Right ventricle myocardium superior (tissue), 1 donor: Measurements from ENCODE around the gene TTLL1. TPM values are rescaled to one million over a fixed set of nuclear protein-coding genes. Genes with fewer than 3 reads are reported as not detected.

Experiments used
- total RNA-seq: library from RNA; stranded (reverse); fragmentation: NEBNext Ultra II Directional; extraction: Animal tissue kit (Norgen Biotek cat#: 25700); gene quantifications from one replicate; pipeline ENCODE4 v1.2.1, GENCODE V29; 2021
- donor health status: DM: no; HTN: yes; CAD: no; lungs with severe emphysema.

The TTLL1 gene
- total RNA-seq, 1 donor from 2014 or later, result 7.8 TPM

Other genes with a start within 250 kb of the TTLL1 start
- gene ARFGAP3, start 232.1 kb downstream of the TTLL1 start, total RNA-seq, result 22.4 TPM
- gene PACSIN2, start 74.2 kb downstream of the TTLL1 start, total RNA-seq, result 60.2 TPM
- gene BIK, start 21.4 kb upstream of the TTLL1 start, total RNA-seq, result not detected
- gene MCAT, start 54.0 kb upstream of the TTLL1 start, total RNA-seq, result 16.9 TPM
- 126 TPM for gene TSPO, start 62.2 kb upstream of the TTLL1 start, total RNA-seq
- 11.1 TPM for gene TTLL12, start 97.7 kb upstream of the TTLL1 start, total RNA-seq